ENCODE measurements around the gene ZNF888.
"Not testable (repeated sequence)": the region's sequence is repeated elsewhere in the genome, so short reads cannot be mapped to it uniquely, and the experiment has no call there.

GRCh38 chr19:52941523-52941922 lies 18.3 kb upstream of the ZNF888 start:
- not testable (repeated sequence) for TF ChIP-seq CTCF (IDR thresholded peaks at IDR 0.05; ENCODE audit: insufficient read depth, low read length); POLR2AphosphoS5 (IDR thresholded peaks at IDR 0.05; ENCODE audit: low read depth); REST (IDR thresholded peaks at IDR 0.05; ENCODE audit: insufficient replicate concordance, low read depth); SPI1 (IDR thresholded peaks at IDR 0.05; ENCODE audit: borderline replicate concordance, low read depth); GABPA (IDR thresholded peaks at IDR 0.05; ENCODE audit: low read depth)

Measured in HL-60 (cell line).